Activated CD4-positive, CD25-positive, alpha-beta regulatory T cell treated with anti-CD3 and anti-CD28 coated beads, Interleukin-2, amount 50 U/mL, for 72 hours (primary cell): ENCODE results near the gene TADA1.
"Not testable (repeated sequence)": the region's sequence is repeated elsewhere in the genome, so short reads cannot be mapped to it uniquely, and the experiment has no call there.

Experiments used
- DNase-seq: peaks from one replicate; pipeline ENCODE4 v3.0.0; 2021

The TADA1 gene

DNA sequence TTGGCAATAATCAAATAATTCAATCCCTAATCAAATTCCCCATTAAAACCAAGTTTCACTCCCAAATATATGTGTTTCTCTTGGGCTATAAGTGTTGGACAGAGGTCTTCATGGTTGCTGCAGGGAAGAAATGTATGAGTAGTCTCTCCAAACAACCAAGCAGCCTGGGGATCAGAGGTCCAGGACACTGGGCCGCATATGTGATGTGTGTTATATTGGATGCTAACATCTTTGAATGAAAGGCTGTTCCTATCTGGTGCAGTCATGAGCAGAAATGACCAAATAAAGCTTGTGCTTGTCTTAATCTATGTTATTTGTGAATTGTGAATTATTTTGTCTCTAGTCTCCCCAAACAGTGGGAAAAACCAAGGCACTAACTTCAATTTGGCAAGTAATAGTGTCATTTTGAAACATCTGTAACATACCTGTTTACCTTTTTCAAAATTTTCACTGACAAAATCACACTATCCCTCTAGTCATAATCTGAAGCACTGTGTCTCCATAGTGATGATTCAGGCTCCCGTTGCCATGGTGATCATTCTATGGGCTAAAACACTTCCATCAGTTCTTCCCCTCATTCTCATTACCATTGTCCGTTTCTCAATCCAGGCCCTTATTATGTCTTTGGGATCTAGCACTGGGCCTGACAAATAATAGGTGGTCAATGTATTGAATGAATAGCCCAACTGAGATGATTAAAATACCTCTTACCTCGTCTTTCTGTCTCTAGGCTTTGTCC is 12.5 kb upstream of the TADA1 start:
- DNase-seq, result no peak

DNA sequence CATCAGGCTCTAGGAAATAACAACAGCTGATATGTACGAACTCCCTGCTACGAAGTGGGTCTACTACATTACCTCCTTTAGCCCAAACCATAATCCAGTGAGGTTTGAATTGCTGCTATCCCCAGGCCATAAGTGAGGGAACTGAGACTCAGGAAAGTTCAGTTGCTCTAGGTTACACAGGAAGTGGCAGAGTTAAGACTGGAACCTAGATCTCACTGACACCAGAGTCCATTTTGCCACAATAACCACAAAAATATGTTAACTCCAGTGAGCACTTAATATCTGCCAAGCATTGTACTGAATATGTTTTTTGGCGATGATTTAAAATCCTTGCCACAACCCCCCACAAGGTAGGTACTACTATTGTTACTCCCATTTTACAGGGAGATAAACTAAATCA is 8.9 kb upstream of the TADA1 start:
- no peak for DNase-seq

DNA sequence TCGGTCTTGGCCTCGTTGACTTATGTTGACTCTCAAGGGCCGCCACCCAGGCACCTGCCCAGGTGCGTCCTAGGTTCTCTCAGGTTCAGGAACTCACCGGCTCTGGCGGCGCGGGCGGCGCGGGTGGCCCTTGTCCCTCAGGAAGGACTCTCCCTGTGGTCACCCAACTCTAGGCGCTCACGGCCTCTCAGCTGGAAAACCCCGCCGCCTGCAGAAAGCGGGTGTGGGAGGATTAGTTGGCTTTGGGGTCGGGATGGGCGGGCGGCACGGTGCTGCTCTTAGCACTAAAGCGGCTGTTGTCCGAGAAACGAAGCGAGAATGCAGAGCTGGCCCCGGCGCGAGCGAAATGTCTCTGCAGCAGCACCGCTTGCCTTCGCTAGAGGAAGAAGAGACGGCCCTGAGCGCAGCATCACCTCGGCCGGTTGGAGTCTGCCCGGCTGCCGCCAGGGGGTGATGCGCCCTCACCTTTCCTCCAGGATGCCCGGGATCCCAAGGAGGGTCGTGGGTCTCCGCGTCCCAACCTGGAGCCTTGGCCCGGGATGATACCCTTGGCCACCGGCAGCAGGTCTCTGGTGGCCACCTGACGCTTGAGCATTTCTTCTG is 8.1 kb upstream of the TADA1 start:
- no peak for DNase-seq

DNA sequence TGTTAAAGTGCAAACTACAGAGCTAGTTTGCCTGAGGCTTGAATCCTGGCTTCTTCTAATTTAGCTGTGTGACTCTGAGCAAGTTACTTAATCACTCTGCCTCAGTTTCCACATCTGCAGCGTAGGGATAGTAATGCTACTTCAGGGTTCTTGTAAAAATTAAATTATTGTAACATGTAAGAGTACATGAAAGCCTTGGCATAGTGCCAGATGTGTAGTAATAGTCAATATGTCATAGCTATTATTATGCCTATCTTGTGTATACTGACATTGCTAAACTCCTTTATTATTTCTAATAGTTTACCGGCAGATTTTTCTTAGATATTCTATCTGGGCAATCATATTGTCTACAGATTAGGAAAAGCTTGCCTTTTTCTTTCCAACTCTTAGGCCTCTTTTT is 6.8 kb upstream of the TADA1 start:
- DNase-seq, result no peak

DNA sequence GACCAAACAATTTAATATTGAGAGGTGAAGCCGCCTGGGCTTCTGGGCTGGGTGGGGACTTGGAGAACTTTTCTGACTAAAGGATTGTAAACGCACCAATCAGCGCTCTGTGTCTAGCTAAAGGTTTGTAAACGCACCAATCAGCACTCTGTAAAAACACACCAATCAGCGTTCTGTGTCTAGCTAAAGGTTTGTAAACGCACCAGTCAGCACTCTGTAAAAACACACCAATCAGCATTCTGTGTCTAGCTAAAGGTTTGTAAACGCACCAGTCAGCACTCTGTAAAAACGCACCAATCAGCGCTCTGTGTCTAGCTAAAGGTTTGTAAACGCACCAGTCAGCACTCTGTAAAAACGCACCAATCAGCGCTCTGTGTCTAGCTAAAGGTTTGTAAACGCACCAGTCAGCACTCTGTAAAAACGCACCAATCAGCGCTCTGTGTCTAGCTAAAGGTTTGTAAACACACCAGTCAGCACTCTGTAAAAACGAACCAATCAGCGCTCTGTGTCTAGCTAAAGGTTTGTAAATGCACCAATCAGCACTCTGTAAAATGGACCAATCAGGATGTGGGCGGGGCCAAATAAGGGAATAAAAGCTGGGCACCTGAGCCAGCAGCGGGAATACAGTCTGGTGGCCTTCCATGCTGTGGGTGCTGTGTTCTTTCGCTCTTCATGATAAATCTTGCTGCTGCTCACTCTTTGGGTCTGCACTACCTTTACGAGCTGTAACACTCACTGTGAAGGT is 2.3 kb upstream of the TADA1 start:
- not testable (repeated sequence) for DNase-seq

DNA sequence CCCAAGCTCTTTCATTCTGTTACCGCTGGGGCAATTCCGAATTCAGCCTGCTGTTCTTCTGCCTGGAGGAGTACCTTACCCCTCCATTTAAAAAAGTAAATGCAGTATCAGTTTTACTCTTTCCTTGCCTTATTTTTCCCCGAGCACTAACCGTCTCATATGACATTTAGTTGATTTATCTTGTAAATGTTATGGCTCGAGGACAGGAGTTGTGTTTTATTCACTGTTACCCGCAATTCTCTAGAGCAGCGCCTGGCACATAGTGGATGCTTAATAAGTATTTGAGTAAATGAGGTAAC is 425 bp upstream of the TADA1 start:
- no peak for DNase-seq

DNA sequence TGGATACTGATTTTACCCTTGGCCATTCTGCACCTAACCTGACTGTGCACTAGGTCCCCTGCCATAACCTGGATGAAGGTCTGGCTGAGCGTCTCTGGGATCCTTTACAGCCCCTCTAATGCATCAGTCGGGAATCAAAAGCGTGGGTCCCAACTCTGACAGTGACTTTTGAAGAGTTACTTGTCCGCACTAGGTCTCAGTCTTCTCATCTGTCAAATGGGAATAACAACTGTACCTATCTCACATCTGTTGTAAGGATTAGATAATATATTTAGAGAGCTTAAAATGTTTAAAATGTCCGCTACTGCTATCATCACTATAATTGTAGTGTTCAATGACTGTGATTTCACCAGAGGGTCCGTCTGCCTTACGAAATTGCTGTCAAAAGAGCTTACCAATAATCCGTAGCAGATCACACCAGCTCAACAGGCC is 746 bp downstream of the TADA1 start:
- DNase-seq, result no peak

DNA sequence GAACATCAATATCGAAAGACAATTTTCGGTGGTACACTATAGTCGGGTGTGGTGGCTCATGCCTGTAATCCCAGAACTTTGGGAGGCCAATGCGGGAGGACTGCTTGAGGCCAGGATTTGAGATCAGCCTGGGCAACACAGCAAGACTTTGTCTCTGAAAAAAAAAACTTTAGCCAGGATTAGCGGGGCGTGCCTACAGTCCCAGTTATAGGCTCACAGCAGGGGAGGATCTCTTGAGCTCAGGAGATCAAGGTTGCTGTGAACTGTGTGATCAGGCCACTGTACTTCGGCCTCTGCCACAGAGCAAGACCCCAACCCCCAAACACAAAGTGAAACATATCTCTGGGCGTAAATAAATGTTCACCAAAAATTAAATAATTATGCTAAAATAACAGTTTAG is 1.6 kb downstream of the TADA1 start:
- no peak for DNase-seq

DNA sequence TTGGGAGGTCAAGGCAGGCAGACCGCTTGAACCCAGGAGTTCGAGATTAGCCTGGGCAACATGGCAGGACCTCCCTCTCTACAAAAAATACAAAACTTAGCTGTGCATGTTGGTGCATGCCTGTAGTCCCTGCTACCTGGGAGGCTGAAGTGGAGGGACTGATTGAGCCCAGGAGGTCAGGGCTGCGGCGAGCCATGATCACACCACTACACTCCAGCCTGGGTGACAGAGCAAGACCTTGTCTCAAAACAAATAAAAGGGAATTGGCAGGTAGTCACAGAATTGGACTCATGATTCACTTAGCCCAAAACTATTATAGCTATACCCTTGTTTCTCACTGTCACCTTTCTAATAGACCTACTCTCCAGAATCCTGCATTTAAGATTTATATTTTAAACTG is 5.5 kb downstream of the TADA1 start:
- no peak for DNase-seq

DNA sequence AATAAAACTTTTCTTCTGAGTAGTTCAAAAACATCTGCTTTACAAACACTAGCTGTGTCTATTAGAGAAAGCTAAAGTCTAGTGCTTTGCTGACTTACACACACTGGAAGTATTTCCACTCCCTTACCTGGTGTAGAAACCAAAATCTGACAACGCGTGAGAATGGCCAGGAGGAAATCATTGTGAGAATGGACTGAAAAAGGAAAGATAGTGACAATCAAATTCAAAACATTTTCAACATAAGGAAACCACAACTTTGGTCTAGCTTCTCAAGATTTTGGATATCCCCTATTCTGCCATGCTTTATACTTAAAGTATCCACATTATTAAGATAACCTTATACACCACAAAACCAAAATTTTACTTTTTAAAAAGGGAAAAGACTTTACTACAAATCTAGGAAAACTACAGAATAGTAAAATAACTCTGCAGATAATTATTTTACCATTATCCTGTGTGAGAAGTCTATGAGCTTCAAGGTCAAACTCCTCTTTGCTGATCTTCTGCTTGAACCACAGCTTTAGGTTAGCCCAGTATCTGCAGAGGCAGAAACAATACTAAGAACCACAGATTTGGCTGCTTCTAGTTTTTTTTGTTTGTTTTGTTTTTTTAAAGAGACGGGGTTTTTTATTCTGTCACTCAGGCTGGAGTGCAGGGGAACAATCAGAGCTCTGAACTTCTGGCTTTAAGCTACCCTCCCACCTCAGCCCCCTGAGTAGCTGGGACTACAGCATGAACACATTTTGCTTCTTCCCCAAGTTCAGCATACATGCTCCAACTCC is 6.6 kb downstream of the TADA1 start:
- no peak for DNase-seq

DNA sequence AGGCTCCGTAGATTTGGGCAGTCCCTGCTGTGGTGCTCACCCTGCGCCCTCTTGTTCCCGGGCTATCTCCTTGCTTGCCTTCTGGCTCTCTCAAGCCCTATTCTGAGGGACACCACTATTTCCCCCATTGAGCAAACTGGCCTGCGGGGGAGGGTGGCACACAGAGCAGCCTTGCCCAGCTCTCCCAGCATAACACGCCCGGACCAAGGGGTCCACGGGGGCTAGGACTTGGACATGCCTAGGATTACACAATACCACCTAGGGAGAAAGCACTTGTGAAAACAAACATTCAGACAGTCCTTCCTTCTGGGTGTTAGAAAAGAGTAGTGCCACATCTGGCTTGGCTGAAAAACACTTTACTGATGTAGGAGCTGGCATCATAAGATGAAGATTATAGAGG is 7.4 kb downstream of the TADA1 start:
- DNase-seq, result no peak

DNA sequence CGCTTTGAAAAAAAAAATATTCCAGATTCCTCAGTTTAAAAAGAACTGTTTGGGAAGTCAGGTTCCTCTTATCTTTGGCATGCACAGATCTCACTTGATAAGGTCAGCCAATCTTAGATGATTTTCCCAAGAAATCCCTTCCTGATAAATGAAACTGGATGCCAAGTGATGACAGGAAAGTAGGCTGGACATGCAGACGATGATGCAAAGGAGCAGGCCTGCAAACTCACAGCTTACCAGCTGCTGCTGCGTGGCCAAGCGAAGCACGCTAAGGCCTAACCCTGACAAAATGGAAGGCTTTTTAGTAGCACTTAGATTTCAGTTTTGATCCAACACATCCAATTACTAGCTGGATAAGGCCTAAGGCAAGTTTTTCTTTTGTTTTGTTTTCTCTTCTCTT is 10.1 kb downstream of the TADA1 start:
- no peak for DNase-seq

DNA sequence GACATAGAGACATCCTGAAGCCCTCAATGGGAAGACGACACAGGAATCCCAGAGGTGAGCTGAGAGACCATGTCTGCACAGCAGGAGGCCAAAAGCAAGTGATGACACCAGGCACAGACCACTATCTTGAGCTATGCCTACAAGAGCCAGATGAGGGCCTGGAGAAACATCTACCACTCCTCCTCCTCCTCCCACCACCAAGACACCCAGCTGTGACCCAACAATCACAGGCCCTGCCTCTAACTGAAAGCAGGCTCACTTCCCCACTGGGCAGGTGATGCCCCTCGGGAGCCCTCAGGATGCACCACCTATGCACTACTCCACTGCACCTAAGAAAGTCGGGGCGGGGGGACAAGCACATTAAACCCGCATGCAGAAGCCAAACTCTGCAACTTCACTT is 16.5 kb downstream of the TADA1 start:
- DNase-seq, result no peak

DNA sequence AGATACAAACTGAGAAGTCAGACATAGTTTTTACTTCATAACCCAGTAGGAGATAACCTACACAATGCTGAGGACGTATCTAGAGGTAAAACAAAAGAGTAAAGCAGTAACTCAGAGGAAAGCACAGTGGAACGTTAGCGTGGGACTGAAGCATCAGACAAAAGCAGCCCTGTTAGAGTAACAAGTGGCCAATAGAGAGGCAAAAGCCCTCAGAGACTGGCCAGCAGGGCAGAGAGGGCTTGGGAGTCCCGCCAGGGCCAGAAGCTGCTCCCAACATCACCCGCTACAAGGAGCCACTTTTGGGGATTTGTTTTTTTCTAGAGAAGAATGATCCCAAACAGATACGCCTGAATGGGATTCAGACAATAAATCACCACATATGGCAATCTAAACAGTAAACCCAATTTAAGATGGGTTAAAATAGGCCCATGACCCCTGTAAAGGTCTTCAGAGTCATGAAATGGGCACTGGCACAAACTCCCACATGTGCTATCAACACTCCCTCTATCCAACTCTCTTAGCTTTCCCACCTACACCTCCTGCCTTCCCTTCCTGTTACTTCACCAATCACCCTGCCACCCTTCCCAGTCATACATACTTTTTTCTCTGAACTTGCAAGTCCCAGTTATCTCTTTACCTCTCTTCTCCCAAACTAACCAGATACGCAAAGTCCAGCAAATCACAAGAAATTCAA is 17.2 kb downstream of the TADA1 start:
- DNase-seq, result no peak

DNA sequence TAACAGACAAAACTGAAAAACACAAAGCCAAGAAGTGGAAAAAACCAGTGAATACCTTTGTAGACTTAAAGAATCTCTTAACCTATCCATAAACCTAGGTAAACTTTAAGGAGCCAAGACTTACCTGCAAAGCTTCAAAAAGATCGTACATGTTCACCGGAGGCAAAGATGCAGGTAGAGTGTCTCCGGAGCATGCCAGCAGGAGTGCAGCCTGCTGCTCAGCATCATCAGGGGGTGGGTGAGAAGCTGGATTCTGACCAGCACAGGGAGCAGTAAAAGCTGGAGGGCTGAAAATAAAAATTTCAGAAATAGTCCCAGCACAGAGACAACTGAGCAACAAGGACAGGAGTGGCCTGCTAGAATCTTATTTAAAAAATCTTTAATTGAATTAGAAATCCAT is 18.1 kb downstream of the TADA1 start:
- no peak for DNase-seq

DNA sequence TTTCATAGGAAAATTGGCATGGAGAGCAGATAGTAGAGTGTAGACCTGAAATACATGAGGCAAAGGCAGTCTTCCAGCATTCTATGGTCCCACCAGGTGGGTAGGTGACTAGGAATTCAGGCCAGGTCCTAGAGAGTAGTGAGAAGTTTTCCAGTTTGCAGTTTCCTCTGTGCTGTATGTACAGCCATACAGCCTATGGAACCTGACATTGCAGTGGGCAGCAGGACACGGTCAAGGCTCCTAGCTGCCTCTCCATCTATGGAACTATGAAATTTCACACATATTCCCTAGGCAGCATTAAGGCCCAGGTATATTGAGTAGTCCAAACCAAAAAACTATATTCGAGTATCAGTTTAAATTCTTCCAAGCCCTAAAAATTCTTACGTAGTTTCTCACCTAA is 20.5 kb downstream of the TADA1 start:
- DNase-seq, result no peak

DNA sequence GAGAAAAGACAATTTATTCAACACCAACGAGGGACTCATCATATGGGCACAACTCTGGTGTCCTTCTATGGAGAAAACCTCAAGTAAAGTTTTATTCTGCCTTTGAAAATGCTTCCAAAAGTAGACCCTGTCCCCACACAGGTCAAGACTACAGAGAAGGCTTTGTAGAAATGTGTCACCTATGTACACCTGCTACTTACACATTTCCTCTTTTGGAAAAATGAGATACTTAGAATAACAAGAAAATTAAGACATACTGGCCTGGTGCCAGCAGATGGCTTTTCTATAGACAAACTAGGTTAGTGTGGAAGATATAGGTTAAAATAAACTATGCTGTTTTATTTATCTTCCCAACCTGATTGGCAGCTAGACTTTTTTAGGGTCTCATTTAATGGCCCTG is 23.1 kb downstream of the TADA1 start:
- DNase-seq, result no peak

DNA sequence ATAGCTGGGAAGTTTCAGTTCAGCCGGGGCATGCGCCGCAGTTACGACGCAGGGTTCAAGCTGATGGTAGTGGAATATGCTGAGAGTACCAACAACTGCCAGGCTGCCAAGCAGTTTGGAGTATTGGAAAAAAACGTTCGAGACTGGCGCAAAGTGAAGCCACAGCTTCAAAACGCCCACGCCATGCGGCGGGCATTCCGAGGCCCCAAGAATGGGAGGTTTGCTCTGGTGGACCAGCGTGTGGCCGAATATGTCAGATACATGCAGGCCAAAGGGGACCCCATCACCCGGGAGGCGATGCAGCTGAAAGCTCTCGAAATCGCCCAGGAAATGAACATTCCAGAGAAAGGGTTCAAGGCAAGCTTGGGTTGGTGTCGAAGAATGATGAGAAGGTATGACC is 26.9 kb downstream of the TADA1 start:
- no peak for DNase-seq

DNA sequence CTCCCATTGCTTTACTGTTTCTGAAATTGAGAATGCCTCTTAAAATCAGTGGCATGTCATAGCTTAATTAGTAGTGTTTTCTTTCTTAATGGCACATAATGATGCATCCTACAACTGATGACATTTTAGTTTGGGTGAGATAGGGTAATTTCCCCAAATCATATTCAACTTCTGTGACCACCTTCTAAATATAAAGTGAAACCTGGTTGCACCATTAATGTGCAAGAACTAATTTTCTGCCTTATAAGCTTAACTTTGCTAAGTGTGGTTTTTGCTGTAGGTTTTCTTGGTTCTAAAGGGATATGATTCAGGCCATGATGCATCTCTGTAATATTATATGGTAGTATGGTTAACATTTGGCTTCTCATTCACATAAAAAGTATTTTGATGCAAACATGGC is 27.9 kb downstream of the TADA1 start:
- no peak for DNase-seq

DNA sequence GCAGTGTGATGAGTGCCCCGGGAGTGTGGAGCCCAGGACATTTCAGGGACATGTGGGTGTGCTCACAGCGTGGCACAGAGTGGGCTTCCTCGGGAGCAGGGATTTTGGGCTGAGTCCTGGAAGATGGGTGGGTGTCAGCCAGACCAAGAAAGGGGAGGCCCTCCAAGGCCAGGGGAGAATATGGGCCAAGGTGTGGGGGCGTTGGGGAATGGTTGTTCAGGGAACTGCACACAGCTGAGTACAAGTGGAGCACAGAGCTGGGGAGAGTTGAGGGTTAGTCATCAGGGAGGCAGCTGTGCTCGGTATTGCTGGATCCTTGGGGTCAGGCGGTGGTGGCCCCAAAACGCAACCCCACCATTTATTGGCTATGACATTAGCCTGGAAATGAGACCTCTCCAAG is 31.3 kb downstream of the TADA1 start:
- DNase-seq, result no peak

DNA sequence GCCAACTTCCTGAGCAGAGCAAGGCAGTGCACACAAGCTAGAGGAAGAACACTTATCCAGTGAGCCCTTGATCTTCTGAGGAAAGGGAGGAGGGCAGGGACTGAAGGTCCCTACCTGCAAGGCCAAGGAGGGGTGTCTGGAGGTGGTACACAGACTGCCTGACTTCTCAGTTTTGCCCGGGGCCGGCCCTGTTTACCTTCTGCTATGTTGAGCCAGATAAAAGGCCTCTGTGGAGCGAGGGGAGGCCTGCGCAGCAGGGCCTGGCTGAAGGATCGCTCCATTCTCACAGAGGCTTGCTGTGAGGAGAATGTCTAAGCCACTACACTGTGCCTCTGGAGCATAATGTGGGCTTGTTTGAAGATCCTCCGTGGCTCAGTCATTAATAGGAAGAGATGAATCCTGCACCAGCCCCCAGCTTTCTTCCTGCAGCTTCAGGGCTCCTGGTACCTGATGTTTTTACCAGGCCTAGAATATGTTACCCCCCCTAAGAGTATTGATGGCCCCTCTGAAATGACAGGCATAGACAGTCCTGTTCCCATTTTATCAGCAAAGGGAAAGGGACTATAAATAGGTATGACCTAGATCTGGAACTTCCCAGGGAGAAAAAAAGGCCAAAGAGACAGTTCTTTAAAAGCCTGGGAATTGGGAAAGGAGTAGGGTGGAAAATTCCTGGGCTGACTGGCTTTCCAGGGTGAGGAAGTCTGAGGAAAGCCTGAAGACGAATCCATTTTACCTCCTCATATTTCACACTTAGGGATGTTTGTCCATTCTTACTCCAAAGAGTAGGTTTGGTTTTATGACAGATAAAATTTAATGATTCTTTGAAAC is 32.1 kb downstream of the TADA1 start:
- no peak for DNase-seq

DNA sequence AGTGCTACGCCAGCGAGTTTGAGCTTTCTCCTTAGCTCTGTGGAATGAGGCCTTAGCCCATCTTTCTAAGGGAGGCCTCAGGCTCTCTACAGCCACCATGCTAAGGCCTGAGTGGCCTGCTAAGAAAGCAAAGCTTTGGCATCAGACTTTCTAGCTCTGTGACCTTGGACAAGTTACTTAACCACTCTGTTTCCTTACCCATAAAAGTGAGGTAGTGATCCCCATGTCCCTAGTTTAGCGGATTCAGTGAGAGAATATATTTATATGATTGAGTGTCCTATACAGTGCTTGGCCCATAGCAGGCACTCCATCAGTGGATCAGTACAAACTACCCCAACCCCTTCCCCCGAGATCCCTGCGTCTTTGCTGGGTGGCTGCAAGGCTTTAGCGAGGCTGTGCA is 32.7 kb downstream of the TADA1 start:
- DNase-seq, result no peak
